ENCODE data around the gene MAP3K7CL.

DNA sequence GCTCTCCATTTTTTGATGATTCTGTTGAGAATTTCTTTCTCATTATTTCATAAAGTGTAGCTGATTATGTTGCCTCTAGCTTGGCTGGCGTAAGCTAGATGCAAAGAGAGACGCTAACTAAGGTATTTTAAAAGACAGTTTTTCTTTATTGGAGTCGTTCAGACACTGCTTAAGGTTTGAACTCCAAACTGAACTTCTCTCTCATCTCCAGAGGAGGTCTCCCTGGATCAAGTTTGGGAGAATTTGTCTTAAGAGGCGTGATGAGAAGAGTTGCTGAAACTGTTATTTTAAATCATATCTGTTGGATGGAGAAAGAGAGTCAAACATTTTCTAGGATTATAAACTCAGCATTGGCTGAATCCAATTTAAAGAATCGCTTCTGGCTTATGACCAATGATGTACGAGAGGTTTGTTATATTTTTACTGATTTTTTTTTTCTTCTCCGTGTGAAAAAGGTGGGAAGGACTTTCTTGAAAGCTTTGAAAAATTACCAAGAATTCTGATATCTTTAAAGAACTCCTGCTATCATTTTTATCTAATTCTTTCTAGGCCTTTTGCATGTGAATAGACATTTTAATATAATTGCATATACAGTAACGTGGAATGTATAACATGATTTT, 34.0 kb downstream of the MAP3K7CL start:
- TF ChIP-seq, protein P1, sequence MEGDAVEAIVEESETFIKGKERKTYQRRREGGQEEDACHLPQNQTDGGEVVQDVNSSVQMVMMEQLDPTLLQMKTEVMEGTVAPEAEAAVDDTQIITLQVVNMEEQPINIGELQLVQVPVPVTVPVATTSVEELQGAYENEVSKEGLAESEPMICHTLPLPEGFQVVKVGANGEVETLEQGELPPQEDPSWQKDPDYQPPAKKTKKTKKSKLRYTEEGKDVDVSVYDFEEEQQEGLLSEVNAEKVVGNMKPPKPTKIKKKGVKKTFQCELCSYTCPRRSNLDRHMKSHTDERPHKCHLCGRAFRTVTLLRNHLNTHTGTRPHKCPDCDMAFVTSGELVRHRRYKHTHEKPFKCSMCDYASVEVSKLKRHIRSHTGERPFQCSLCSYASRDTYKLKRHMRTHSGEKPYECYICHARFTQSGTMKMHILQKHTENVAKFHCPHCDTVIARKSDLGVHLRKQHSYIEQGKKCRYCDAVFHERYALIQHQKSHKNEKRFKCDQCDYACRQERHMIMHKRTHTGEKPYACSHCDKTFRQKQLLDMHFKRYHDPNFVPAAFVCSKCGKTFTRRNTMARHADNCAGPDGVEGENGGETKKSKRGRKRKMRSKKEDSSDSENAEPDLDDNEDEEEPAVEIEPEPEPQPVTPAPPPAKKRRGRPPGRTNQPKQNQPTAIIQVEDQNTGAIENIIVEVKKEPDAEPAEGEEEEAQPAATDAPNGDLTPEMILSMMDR (IDR thresholded peaks at IDR 0.05; ENCODE audit: insufficient read depth, low read length) = no peak
- TF ChIP-seq SPI1 (IDR thresholded peaks at IDR 0.05; ENCODE audit: borderline replicate concordance, low read depth) = no peak
- TF ChIP-seq, protein P2, sequence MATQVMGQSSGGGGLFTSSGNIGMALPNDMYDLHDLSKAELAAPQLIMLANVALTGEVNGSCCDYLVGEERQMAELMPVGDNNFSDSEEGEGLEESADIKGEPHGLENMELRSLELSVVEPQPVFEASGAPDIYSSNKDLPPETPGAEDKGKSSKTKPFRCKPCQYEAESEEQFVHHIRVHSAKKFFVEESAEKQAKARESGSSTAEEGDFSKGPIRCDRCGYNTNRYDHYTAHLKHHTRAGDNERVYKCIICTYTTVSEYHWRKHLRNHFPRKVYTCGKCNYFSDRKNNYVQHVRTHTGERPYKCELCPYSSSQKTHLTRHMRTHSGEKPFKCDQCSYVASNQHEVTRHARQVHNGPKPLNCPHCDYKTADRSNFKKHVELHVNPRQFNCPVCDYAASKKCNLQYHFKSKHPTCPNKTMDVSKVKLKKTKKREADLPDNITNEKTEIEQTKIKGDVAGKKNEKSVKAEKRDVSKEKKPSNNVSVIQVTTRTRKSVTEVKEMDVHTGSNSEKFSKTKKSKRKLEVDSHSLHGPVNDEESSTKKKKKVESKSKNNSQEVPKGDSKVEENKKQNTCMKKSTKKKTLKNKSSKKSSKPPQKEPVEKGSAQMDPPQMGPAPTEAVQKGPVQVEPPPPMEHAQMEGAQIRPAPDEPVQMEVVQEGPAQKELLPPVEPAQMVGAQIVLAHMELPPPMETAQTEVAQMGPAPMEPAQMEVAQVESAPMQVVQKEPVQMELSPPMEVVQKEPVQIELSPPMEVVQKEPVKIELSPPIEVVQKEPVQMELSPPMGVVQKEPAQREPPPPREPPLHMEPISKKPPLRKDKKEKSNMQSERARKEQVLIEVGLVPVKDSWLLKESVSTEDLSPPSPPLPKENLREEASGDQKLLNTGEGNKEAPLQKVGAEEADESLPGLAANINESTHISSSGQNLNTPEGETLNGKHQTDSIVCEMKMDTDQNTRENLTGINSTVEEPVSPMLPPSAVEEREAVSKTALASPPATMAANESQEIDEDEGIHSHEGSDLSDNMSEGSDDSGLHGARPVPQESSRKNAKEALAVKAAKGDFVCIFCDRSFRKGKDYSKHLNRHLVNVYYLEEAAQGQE (IDR thresholded peaks at IDR 0.05; ENCODE audit: insufficient replicate concordance, low read depth) = no peak
- TF ChIP-seq GABPA (IDR thresholded peaks at IDR 0.05; ENCODE audit: low read depth) = no peak
- no peak for TF ChIP-seq POLR2AphosphoS5 (IDR thresholded peaks at IDR 0.05; ENCODE audit: low read depth)
